Hepatocyte (in vitro differentiated cells): ENCODE measurements around the gene TLX2. TPM values are rescaled to one million over a fixed set of nuclear protein-coding genes. Genes with fewer than 3 reads are reported as not detected.

Source experiments
- DNase-seq: peaks from one replicate; pipeline ENCODE4 v3.0.0-alpha.2; 2016; ENCODE audit warnings: low spot score
- H2AFZ ChIP-seq: fragments of 200-600 bp; sonication (generic); 2 replicates; pipeline ENCODE4 v1.6.0; 2016; ENCODE audit warnings: antibody characterized with exemption, mild to moderate bottlenecking
- H3K27ac ChIP-seq: fragments of 200-600 bp; sonication (generic); 2 replicates; pipeline ENCODE4 v1.5.1; 2016; ENCODE audit warnings: mild to moderate bottlenecking
- H3K27me3 ChIP-seq: fragments of 200-600 bp; sonication (generic); 2 replicates; pipeline ENCODE4 v1.6.1; 2016
- H3K36me3 ChIP-seq: fragments of 200-600 bp; sonication (generic); replicated peaks from 2 replicates; pipeline ENCODE4 v1.5.1; 2016; ENCODE audit warnings: low read depth; ENCODE audit not compliant: insufficient read depth
- H3K4me1 ChIP-seq: fragments of 200-600 bp; sonication (generic); 2 replicates; pipeline ENCODE4 v1.5.1; 2016; ENCODE audit warnings: mild to moderate bottlenecking, moderate library complexity; ENCODE audit not compliant: insufficient read depth
- H3K4me2 ChIP-seq: fragments of 200-600 bp; sonication (generic); 2 replicates; pipeline ENCODE4 v1.6.0; 2016
- H3K4me3 ChIP-seq: fragments of 200-600 bp; sonication (generic); 2 replicates; pipeline ENCODE4 v1.5.1; 2016; ENCODE audit warnings: mild to moderate bottlenecking
- H3K79me2 ChIP-seq: fragments of 200-600 bp; sonication (generic); 2 replicates; pipeline ENCODE4 v1.6.0; 2017; ENCODE audit warnings: mild to moderate bottlenecking
- H3K9me2 ChIP-seq: fragments of 200-600 bp; sonication (generic); replicated peaks from 2 replicates; pipeline ENCODE4 v1.6.0; 2017; ENCODE audit warnings: mild to moderate bottlenecking; ENCODE audit not compliant: insufficient read depth
- H3K9me3 ChIP-seq: fragments of 200-600 bp; sonication (generic); 2 replicates; pipeline ENCODE4 v1.5.1; 2016; ENCODE audit warnings: low read depth, mild to moderate bottlenecking
- H4K20me1 ChIP-seq: fragments of 200-600 bp; sonication (generic); 2 replicates; pipeline ENCODE4 v1.6.0; 2016; ENCODE audit warnings: mild to moderate bottlenecking; ENCODE audit not compliant: insufficient read depth, poor library complexity, severe bottlenecking
- CTCF ChIP-seq: fragments of 200-600 bp; sonication (generic); IDR thresholded peaks from 2 replicates; pipeline ENCODE4 v1.5.1; 2016; ENCODE audit warnings: antibody characterized with exemption, mild to moderate bottlenecking; ENCODE audit not compliant: poor library complexity
- EZH2 ChIP-seq: fragments of 200-600 bp; sonication (generic); IDR thresholded peaks from 2 replicates; pipeline ENCODE4 v1.6.1; 2016; ENCODE audit warnings: antibody characterized with exemption, mild to moderate bottlenecking, borderline replicate concordance
- EZH2phosphoT487 ChIP-seq: fragments of 200-600 bp; sonication (generic); IDR thresholded peaks from one replicate; pipeline ENCODE4 v1.6.1; 2018; ENCODE audit warnings: antibody characterized with exemption, mild to moderate bottlenecking, low read depth, moderate library complexity; ENCODE audit not compliant: unreplicated experiment, severe bottlenecking
- WGBS: methylation state at CpG from one replicate; pipeline ENCODE4 v1.1.6; 2016; ENCODE audit warnings: low lambda C conversion rate; ENCODE audit errors: missing lambda C conversion rate; 5-methylcytosine and 5-hydroxymethylcytosine counted together
- polyA plus RNA-seq: library from polyadenylated mRNA; unstranded; fragments of >200 nt; fragmentation: Nextera tagmentation; extraction: Ambion mirVana; gene quantifications from 2 replicates; pipeline ENCODE4 v1.2.1, GENCODE V29; 2016
- total RNA-seq: library from RNA; depleted of rRNA; stranded (reverse); fragments of >200 nt; gene quantifications from 2 replicates; pipeline ENCODE4 v1.2.3, GENCODE V29; 2014

The TLX2 gene
- total and polyA plus RNA-seq, 2 experiments from 2014 or later, result not detected

- DNase-seq, result no peak
- H4K20me1 ChIP-seq, result no peaks in the 10 kb centered on the region
- H3K4me3 ChIP-seq, result no peak overlapping the region
- H3K9me3 ChIP-seq, result no peaks in the 10 kb centered on the region
- no peaks in the 10 kb centered on the region for H3K36me3 ChIP-seq
- peaks cover 49% of the 10 kb centered on the region for H3K4me1 ChIP-seq
- no peaks in the 10 kb centered on the region for H3K9me2 ChIP-seq
- H3K27me3 ChIP-seq, result peaks cover 20% of the 10 kb centered on the region
- no peak overlapping the region for H2AFZ ChIP-seq
- WGBS, result 94% methylated on average over 3 of the region's 3 CpGs
- TF ChIP-seq CTCF, result no peak
- no peak for TF ChIP-seq EZH2
- H3K79me2 ChIP-seq, result peaks cover 40% of the 10 kb centered on the region
- H3K27ac ChIP-seq, result peak overlapping the region; percentile 27
- peak overlapping the region; percentile 92 for H3K4me2 ChIP-seq
Observed at GRCh38 chr2:74504591-74504990, 9.7 kb upstream of the TLX2 start.

- H4K20me1 ChIP-seq, result no peaks in the 10 kb centered on the region
- peak overlapping the region; percentile 97 for H3K27ac ChIP-seq
- DNase-seq, result no peak
- no peak overlapping the region for H3K4me3 ChIP-seq
- WGBS, result 93% methylated on average over 14 of the region's 14 CpGs
- H3K9me2 ChIP-seq, result no peaks in the 10 kb centered on the region
- H3K4me1 ChIP-seq, result peaks cover 40% of the 10 kb centered on the region
- H3K9me3 ChIP-seq, result no peaks in the 10 kb centered on the region
- no peaks in the 10 kb centered on the region for H3K36me3 ChIP-seq
- H2AFZ ChIP-seq, result no peak overlapping the region
- H3K27me3 ChIP-seq, result peaks cover 21% of the 10 kb centered on the region
- no peak for TF ChIP-seq CTCF
- no peak for TF ChIP-seq EZH2
- no peak for TF ChIP-seq EZH2phosphoT487
- peaks cover 40% of the 10 kb centered on the region for H3K79me2 ChIP-seq
- H3K4me2 ChIP-seq, result peak overlapping the region; percentile 92
Observed at GRCh38 chr2:74505448-74506246, 8.6 kb upstream of the TLX2 start.

DNA sequence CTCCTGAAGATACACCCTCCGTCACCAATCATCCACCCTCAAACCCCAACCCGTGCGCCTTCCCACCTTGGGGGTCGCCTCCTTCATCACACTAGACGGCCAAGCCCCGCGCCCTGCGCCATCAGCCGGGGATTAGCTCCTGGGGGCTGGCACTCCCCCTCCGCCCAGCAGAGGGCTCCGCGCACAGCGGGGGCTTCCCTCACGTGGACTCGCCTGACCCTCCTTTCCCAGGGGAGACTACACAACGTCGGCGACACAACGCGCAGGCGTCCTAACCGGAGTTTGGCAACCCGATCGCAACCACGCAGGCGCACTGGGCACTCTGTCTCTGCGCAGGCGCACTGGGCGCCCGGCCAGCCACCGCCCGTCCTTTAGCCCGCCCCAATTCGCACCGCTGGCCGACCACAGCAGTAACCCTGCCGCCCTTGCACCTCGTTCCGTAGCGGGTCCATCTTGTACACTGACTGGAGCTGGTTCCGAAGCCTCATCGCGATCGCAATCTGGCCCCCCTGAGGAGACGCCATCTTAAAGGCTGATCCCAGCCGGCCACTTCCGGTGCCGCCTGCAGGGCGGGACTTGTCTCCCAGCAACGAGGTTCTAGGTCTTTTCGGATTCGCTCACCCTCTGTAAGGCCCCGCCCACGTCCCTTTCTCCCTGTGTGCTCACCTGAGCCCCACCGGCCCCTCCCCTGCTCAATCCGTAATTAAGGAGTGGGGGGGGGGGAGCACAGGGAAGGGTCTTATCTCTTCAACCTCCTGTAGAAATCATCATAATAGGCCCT is 6.9 kb upstream of the TLX2 start, which contains the start of gene PCGF1:
Gene PCGF1, minus strand, starts transcription at position 551 of the 781 bp plus-strand sequence. Its CDS starts 27 bp downstream, at position 524.
- peaks cover 29% of the 10 kb centered on the region for H3K4me1 ChIP-seq
- H3K27me3 ChIP-seq, result peaks cover 27% of the 10 kb centered on the region
- peak within 1 kb of the TSS; percentile 47 for H3K4me3 ChIP-seq
- H4K20me1 ChIP-seq, result no peaks in the 10 kb centered on the region
- TF ChIP-seq CTCF (peak; percentile 49), EZH2 (no peak)
- peak; percentile 99 for DNase-seq
- H3K9me2 ChIP-seq, result no peaks in the 10 kb centered on the region
- WGBS, result 3% methylated on average over 54 of the region's 56 CpGs
- H3K27ac ChIP-seq, result peak within 1 kb of the TSS; percentile 97
- peak within 1 kb of the TSS; percentile 98 for H2AFZ ChIP-seq
- peak within 1 kb of the TSS; percentile 93 for H3K4me2 ChIP-seq
- H3K36me3 ChIP-seq, result no peaks in the 10 kb centered on the region
- no peaks in the 10 kb centered on the region for H3K9me3 ChIP-seq
- peaks cover 37% of the 10 kb centered on the region for H3K79me2 ChIP-seq
